Heart left ventricle (tissue), 16 donors: Measurements from ENCODE around the gene PTK6. TPM values are rescaled to one million over a fixed set of nuclear protein-coding genes. Genes with fewer than 3 reads are reported as not detected.

ENCODE experiments used
- ATAC-seq, 4 donors: fragments of 200-7000 bp; cut with Tn5 transposase; one replicate each; pipeline ENCODE4 v1.9.1; 2020 to 2022; ENCODE audit warnings: moderate library complexity in 4 of 4, mild to moderate bottlenecking in 3 of 4, moderate number of reproducible peaks in 1 of 4
- DNase-seq, 5 donors: peaks; one replicate each; pipeline ENCODE4 v3.0.0-alpha.2; 2020
- H3K27ac ChIP-seq, 12 donors: fragments of 200-600 bp; sonication (generic) in 4 of 12; one replicate each; pipeline versions ENCODE4 v1.5.0 to v1.8.0; 2016 to 2022; ENCODE audit warnings: mild to moderate bottlenecking in 2 of 12
- H3K27me3 ChIP-seq, 9 donors: fragments of 200-600 bp; sonication (generic) in 2 of 9; one replicate each; pipeline versions ENCODE4 v1.5.1 to v1.8.0; 2016 to 2022; ENCODE audit warnings: mild to moderate bottlenecking in 3 of 9
- H3K36me3 ChIP-seq, 9 donors: fragments of 200-600 bp; sonication (generic) in 2 of 9; one replicate each; pipeline versions ENCODE4 v1.5.0 to v1.8.0; 2018 to 2022; ENCODE audit warnings: mild to moderate bottlenecking in 2 of 9
- H3K4me1 ChIP-seq, 12 donors: fragments of 200-600 bp; sonication (generic) in 4 of 12; one replicate each; pipeline versions ENCODE4 v1.5.0 to v1.8.0; 2016 to 2022; ENCODE audit warnings: mild to moderate bottlenecking in 3 of 12
- H3K4me3 ChIP-seq, 12 donors: fragments of 200-600 bp; sonication (generic) in 4 of 12; one replicate each; pipeline versions ENCODE4 v1.5.0 to v1.8.0; 2017 to 2022; ENCODE audit warnings: mild to moderate bottlenecking in 9 of 12, moderate library complexity in 4 of 12
- H3K9me3 ChIP-seq, 12 donors: fragments of 200-600 bp; sonication (generic) in 4 of 12; one replicate each; pipeline versions ENCODE4 v1.5.0 to v1.8.0; 2016 to 2022; ENCODE audit warnings: mild to moderate bottlenecking in 1 of 12
- CTCF ChIP-seq, 12 donors: fragments of 200-600 bp; sonication (generic) in 4 of 12; IDR thresholded peaks; one replicate each; pipeline versions ENCODE4 v1.5.0 to v1.8.0; 2018 to 2022; ENCODE audit warnings: antibody characterized with exemption in 12 of 12, mild to moderate bottlenecking in 5 of 12
- POLR2A ChIP-seq, 2 donors: fragments of 450-650 bp; IDR thresholded peaks; one replicate each; pipeline ENCODE4 v1.6.1; 2017; ENCODE audit warnings: antibody characterized with exemption in 2 of 2, mild to moderate bottlenecking in 2 of 2, moderate library complexity in 2 of 2
- WGBS, 4 donors: extraction: QIAGEN DNeasy Blood & Tissue Kit in 2 of 4; methylation state at CpG; one replicate each; pipeline versions ENCODE4 v1.1.5 to v1.1.7; 2013 to 2018; 5-methylcytosine and 5-hydroxymethylcytosine counted together
- intact Hi-C, 10 donors: fragments of 100-400 bp; cut with DNase I; formaldehyde crosslinking; loops; one replicate each; pipeline versions ENCODE4 v1.11.1 to v1.14.2; 2022
- polyA plus RNA-seq, 2 donors: library from polyadenylated mRNA; stranded (reverse); fragments of 200-250 nt; gene quantifications; one replicate each; pipeline ENCODE4 v1.2.3, GENCODE V29; 2013
- total RNA-seq, 9 donors: library from RNA; depleted of rRNA in 2 of 9; stranded (reverse); fragments of >200 nt in 2 of 9; fragmentation: NEBNext Ultra II Directional in 3 of 9; extraction: Animal tissue kit (Norgen Biotek cat#: 25700) in 3 of 9; gene quantifications; one replicate each; pipeline versions ENCODE4 v1.1.0 to v1.2.4, GENCODE V29; 2016 to 2023
- donor health status: ischemic (EF 13 %, LVEDD 7.1; RV severe dilation, severe dysfunction).
- donor health status: healthy with polysubstance abuse.
- donor health status: DM: no; HTN: yes; CAD: no.
- donor health status: DM: no; HTN: no; CAD: no.
- donor health status: ischemic (EF 25% LVEDD 6.9; RV normal size, moderate dysfunction).
- donor health status: ischemic (EF 25% LVEDD 5.7; RV mildly dilated, moderate dysfunction).
- donor health status: healthy.
- donor health status: DM: yes; HTN: yes; CAD: no.
- donor health status: ischemic (EF 35%, LVEDD 5.7; RV mildly dilated, moderate dysfunction).
- donor health status: nonischemic (EF 11% LVEDD 7.7; RV severe dilation, severe dysfunction).
- donor health status: DM: yes; HTN: yes; CAD: no.
- donor health status: PGD.
- donor health status: ischemic (EF 29% LVEDD 5.4; RV normal size, mild dysfunction).
- donor health status: nonischemic (EF 23%, LVEDD 6.1; RV moderate dilation, normal function).

Gene PTK6
- total and polyA plus RNA-seq, 11 donors, result 0.04 to 0.29 (median 0.12) TPM; not detected in 7

- Histone ChIP-seq H3K4me1 (peaks cover 0 to 9% (median under 1%) of the 10 kb centered on the region in 12 donors), H3K27ac (no peak overlapping the region), H3K9me3 (no peaks in the 10 kb centered on the region), H3K4me3 (no peak overlapping the region), H3K36me3 (no peaks in the 10 kb centered on the region), H3K27me3 (peaks cover 0 to 27% (median 17%) of the 10 kb centered on the region in 9 donors)
- TF ChIP-seq POLR2A (IDR thresholded peaks at IDR 0.05) (no peak), CTCF (IDR thresholded peaks at IDR 0.05) (no peak)
- WGBS, 4 donors, result 42 to 50% (median 47%) methylated on average over 9 to 11 of the region's 11 CpGs
- DNase-seq (no peak), ATAC-seq (no peak)
- intact Hi-C loops, result loop anchor here in 2 of 10 donors (10.0 kb wide), 2 partner anchors 66 to 316 kb away; partner anchors contain the start of genes ABHD16B (in 1 of the 2) and TPD52L2 (in 1 of the 2)
Observed at GRCh38 chr20:63548542-63548941, 11.4 kb upstream of the PTK6 start.

GRCh38 chr20:63547725-63548480 is 10.7 kb upstream of the PTK6 start, which contains the start of gene SRMS:
Gene SRMS (minus strand): TSS chr20:63547749. CDS start chr20:63547463, 286 bp downstream.
- Histone ChIP-seq H3K4me1 (peaks cover 0 to 6% (median 0%) of the 10 kb centered on the region in 12 donors), H3K27me3 (peaks cover 0 to 27% (median 17%) of the 10 kb centered on the region in 9 donors), H3K36me3 (no peaks in the 10 kb centered on the region), H3K4me3 (no peak within 1 kb of the TSS), H3K9me3 (no peaks in the 10 kb centered on the region), H3K27ac (no peak within 1 kb of the TSS)
- no peak for ATAC-seq
- WGBS, 4 donors, result 52 to 78% (median 54%) methylated on average over 19 to 35 of the region's 35 CpGs
- TF ChIP-seq CTCF (IDR thresholded peaks at IDR 0.05) (no peak), POLR2A (IDR thresholded peaks at IDR 0.05) (no peak)
- no peak for DNase-seq
- intact Hi-C loops, result loop anchor here in 2 of 10 donors (10.0 kb wide), 2 partner anchors 67 to 317 kb away; partner anchors contain the start of genes ABHD16B (in 1 of the 2) and TPD52L2 (in 1 of the 2)

- Histone ChIP-seq H3K27ac (no peak overlapping the region), H3K4me1 (no peaks in the 10 kb centered on the region), H3K4me3 (no peak overlapping the region), H3K27me3 (peaks cover 0 to 27% (median 17%) of the 10 kb centered on the region in 9 donors), H3K9me3 (no peaks in the 10 kb centered on the region), H3K36me3 (no peaks in the 10 kb centered on the region)
- WGBS, 4 donors, result 46 to 62% (median 55%) methylated on average over 41 to 58 of the region's 58 CpGs
- no peak for TF ChIP-seq CTCF (IDR thresholded peaks at IDR 0.05)
- TF ChIP-seq POLR2A (IDR thresholded peaks at IDR 0.05), result no peak
- ATAC-seq, result no peak
- intact Hi-C loops, result loop anchor here in 2 of 10 donors (10.0 kb wide), 2 partner anchors 68 to 318 kb away; partner anchors contain the start of genes ABHD16B (in 1 of the 2) and TPD52L2 (in 1 of the 2)
- DNase-seq, result no peak
Observed at GRCh38 chr20:63546956-63547724, 10.0 kb upstream of the PTK6 start.
